Measurements from ENCODE around the gene STH.

The STH gene, protein sequence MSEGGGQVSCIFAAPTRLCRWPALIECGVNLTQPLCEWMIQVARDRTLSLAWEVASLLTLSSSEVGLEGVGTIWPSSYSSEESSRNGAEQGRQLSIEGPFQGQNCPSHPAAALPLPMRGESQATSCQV

DNA sequence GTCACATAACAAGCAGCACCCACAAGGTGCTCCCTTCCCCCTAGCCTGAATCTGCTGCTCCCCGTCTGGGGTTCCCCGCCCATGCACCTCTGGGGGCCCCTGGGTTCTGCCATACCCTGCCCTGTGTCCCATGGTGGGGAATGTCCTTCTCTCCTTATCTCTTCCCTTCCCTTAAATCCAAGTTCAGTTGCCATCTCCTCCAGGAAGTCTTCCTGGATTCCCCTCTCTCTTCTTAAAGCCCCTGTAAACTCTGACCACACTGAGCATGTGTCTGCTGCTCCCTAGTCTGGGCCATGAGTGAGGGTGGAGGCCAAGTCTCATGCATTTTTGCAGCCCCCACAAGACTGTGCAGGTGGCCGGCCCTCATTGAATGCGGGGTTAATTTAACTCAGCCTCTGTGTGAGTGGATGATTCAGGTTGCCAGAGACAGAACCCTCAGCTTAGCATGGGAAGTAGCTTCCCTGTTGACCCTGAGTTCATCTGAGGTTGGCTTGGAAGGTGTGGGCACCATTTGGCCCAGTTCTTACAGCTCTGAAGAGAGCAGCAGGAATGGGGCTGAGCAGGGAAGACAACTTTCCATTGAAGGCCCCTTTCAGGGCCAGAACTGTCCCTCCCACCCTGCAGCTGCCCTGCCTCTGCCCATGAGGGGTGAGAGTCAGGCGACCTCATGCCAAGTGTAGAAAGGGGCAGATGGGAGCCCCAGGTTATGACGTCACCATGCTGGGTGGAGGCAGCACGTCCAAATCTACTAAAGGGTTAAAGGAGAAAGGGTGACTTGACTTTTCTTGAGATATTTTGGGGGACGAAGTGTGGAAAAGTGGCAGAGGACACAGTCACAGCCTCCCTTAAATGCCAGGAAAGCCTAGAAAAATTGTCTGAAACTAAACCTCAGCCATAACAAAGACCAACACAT lies at the start of gene STH:
TSS of gene STH (plus strand) at position 264 of the 913 bp plus-strand sequence. CDS start at position 294, 30 bp downstream.
- Histone ChIP-seq H3K27me3 (ENCODE audit: insufficient read depth, low read length) (peaks cover 6% of the 10 kb centered on the region; the same call in 1 of the 2 replicates), H3K36me3 (ENCODE audit: insufficient read depth, low read length) (no peaks in the 10 kb centered on the region), H4K20me1 (ENCODE audit: insufficient read depth, low read length) (no peaks in the 10 kb centered on the region), H3K4me2 (ENCODE audit: low read length) (no peak within 1 kb of the TSS), H3K4me1 (ENCODE audit: insufficient read depth, low read length, severe bottlenecking) (no peaks in the 10 kb centered on the region), H3K9me3 (ENCODE audit: low read length) (no peaks in the 10 kb centered on the region), H3K4me3 (ENCODE audit: low read depth, low read length, poor library complexity, severe bottlenecking) (no peak within 1 kb of the TSS), H3F3A (ENCODE audit: insufficient read depth, low read length) (no peaks in the 10 kb centered on the region), H3K9ac (ENCODE audit: low read length) (no peak within 1 kb of the TSS), H3K9me2 (ENCODE audit: low read depth, low read length) (no peaks in the 10 kb centered on the region), H3K27ac (ENCODE audit: low read depth, low read length, poor library complexity, severe bottlenecking) (no peak within 1 kb of the TSS), H2AFZ (ENCODE audit: low read length) (no peak within 1 kb of the TSS), H3K79me2 (ENCODE audit: insufficient read depth, low read length) (no peaks in the 10 kb centered on the region)
- TF ChIP-seq, protein P1, sequence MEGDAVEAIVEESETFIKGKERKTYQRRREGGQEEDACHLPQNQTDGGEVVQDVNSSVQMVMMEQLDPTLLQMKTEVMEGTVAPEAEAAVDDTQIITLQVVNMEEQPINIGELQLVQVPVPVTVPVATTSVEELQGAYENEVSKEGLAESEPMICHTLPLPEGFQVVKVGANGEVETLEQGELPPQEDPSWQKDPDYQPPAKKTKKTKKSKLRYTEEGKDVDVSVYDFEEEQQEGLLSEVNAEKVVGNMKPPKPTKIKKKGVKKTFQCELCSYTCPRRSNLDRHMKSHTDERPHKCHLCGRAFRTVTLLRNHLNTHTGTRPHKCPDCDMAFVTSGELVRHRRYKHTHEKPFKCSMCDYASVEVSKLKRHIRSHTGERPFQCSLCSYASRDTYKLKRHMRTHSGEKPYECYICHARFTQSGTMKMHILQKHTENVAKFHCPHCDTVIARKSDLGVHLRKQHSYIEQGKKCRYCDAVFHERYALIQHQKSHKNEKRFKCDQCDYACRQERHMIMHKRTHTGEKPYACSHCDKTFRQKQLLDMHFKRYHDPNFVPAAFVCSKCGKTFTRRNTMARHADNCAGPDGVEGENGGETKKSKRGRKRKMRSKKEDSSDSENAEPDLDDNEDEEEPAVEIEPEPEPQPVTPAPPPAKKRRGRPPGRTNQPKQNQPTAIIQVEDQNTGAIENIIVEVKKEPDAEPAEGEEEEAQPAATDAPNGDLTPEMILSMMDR (IDR thresholded peaks at IDR 0.05; ENCODE audit: low read length): no peak
- TF ChIP-seq EZH2 (IDR thresholded peaks at IDR 0.05; ENCODE audit: borderline replicate concordance, low read length): no peak

DNA sequence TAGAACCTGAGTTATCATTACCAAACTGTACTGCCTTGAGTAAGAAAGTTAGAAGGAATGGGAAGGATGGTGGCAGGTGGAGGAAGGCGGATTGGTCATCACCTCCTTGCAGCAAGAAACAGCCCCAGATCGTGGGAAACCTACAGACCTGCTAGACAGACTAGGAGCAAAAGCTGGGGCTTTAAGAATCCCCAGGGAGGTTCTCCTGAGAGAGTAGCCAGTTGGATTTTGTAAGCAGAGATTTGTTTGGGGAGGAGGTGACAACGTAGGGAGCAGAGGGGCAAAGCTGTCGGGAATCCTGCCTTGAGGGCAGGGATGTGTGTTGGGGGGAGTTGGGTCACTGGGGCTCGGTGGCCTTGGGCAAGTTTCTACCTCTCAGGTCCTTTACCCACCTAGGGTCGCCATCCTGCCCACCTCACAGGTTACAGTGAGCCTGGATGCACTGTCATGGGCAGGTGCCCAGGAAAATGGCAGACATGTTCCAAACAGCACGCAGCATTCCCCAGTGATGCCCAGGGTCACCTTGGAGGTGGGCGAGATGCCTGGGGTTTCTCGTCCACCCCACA lies 49.2 kb upstream of the STH start:
- no peaks in the 10 kb centered on the region for H3K9me3 ChIP-seq (ENCODE audit: low read length)
- no peaks in the 10 kb centered on the region for H3K36me3 ChIP-seq (ENCODE audit: insufficient read depth, low read length)
- no peak overlapping the region for H3K9ac ChIP-seq (ENCODE audit: low read length)
- peaks cover 7% of the 10 kb centered on the region for H3K4me1 ChIP-seq (ENCODE audit: insufficient read depth, low read length, severe bottlenecking)
- H3K27ac ChIP-seq (ENCODE audit: low read depth, low read length, poor library complexity, severe bottlenecking): no peak overlapping the region
- no peak overlapping the region for H2AFZ ChIP-seq (ENCODE audit: low read length)
- TF ChIP-seq EZH2 (IDR thresholded peaks at IDR 0.05; ENCODE audit: borderline replicate concordance, low read length): no peak
- TF ChIP-seq, protein P1 (IDR thresholded peaks at IDR 0.05; ENCODE audit: low read length): no peak
- H4K20me1 ChIP-seq (ENCODE audit: insufficient read depth, low read length): no peaks in the 10 kb centered on the region
- no peak overlapping the region for H3K4me2 ChIP-seq (ENCODE audit: low read length)
- peaks cover 8% of the 10 kb centered on the region; the same call in 1 of the 2 replicates for H3K27me3 ChIP-seq (ENCODE audit: insufficient read depth, low read length)
- no peaks in the 10 kb centered on the region for H3K79me2 ChIP-seq (ENCODE audit: insufficient read depth, low read length)
- H3K4me3 ChIP-seq (ENCODE audit: low read depth, low read length, poor library complexity, severe bottlenecking): no peak overlapping the region
- no peaks in the 10 kb centered on the region for H3F3A ChIP-seq (ENCODE audit: insufficient read depth, low read length)
- no peaks in the 10 kb centered on the region for H3K9me2 ChIP-seq (ENCODE audit: low read depth, low read length)

DNA sequence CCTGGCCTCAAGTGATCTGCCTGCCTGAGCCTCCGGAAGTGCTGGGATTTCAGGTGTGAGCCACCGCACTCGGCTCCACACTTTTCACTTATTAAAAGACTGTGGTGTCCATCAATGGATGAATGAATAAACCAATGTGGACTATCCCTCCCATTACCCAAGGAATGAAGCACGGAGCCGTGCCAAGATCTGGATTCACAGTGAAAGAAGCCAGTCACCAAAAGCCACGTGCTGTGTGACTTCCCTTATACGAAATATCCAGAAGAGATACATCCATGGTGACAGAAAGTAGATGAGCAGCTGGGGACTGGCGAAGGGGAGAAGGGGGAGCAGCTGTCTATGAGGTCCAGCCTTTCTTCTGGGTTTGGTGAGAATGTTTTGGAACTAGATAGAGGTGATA lies 48.2 kb upstream of the STH start:
- H3K4me2 ChIP-seq (ENCODE audit: low read length): no peak overlapping the region
- H4K20me1 ChIP-seq (ENCODE audit: insufficient read depth, low read length): no peaks in the 10 kb centered on the region
- no peaks in the 10 kb centered on the region for H3F3A ChIP-seq (ENCODE audit: insufficient read depth, low read length)
- no peaks in the 10 kb centered on the region for H3K79me2 ChIP-seq (ENCODE audit: insufficient read depth, low read length)
- no peak overlapping the region for H2AFZ ChIP-seq (ENCODE audit: low read length)
- H3K27me3 ChIP-seq (ENCODE audit: insufficient read depth, low read length): peaks cover 7% of the 10 kb centered on the region; the same call in 1 of the 2 replicates
- no peaks in the 10 kb centered on the region for H3K36me3 ChIP-seq (ENCODE audit: insufficient read depth, low read length)
- no peak overlapping the region for H3K9ac ChIP-seq (ENCODE audit: low read length)
- TF ChIP-seq EZH2 (IDR thresholded peaks at IDR 0.05; ENCODE audit: borderline replicate concordance, low read length): no peak
- TF ChIP-seq, protein P1 (IDR thresholded peaks at IDR 0.05; ENCODE audit: low read length): no peak
- H3K9me3 ChIP-seq (ENCODE audit: low read length): no peaks in the 10 kb centered on the region
- peaks cover 7% of the 10 kb centered on the region for H3K4me1 ChIP-seq (ENCODE audit: insufficient read depth, low read length, severe bottlenecking)
- no peaks in the 10 kb centered on the region for H3K9me2 ChIP-seq (ENCODE audit: low read depth, low read length)
- no peak overlapping the region for H3K4me3 ChIP-seq (ENCODE audit: low read depth, low read length, poor library complexity, severe bottlenecking)
- no peak overlapping the region for H3K27ac ChIP-seq (ENCODE audit: low read depth, low read length, poor library complexity, severe bottlenecking)

All from OCI-LY1 (cell line).